OCI-LY3 (cell line): Measurements from ENCODE around the gene PDIK1L.

Experiments used
- EZH2phosphoT487 ChIP-seq: fragments of 200-600 bp; shearing (Covaris generic); IDR thresholded peaks from 2 replicates; pipeline ENCODE4 v1.6.1; 2018; ENCODE audit warnings: antibody characterized with exemption, mixed run types, low read depth
- TF ChIP-seq, protein P1 (sequence below): fragments of 200-600, 300-600 bp; sonication (generic); IDR thresholded peaks from 2 replicates; pipeline ENCODE4 v1.5.1; 2014; ENCODE audit warnings: antibody characterized with exemption, low read length, low read depth

DNA sequence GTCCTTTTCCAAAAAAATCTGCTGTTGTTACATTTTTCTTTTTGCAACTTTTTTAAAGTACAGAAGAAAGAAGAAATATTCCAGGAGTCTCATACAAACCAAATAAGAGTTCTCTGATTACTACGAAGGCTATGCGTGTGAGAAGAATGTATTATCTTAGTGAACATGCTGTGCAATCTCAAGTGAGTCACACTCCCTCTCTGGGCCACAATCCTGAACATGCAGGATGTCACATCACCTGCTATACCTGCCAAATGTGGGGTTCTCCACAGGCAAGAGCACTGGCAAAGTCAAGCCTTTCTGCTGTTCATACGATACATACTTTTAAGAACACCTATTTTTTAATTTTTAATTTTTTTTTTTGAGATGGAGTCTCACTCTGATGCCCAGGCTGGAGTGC lies 22.5 kb upstream of the PDIK1L start:
- no peak for TF ChIP-seq EZH2phosphoT487
- TF ChIP-seq, protein P1, sequence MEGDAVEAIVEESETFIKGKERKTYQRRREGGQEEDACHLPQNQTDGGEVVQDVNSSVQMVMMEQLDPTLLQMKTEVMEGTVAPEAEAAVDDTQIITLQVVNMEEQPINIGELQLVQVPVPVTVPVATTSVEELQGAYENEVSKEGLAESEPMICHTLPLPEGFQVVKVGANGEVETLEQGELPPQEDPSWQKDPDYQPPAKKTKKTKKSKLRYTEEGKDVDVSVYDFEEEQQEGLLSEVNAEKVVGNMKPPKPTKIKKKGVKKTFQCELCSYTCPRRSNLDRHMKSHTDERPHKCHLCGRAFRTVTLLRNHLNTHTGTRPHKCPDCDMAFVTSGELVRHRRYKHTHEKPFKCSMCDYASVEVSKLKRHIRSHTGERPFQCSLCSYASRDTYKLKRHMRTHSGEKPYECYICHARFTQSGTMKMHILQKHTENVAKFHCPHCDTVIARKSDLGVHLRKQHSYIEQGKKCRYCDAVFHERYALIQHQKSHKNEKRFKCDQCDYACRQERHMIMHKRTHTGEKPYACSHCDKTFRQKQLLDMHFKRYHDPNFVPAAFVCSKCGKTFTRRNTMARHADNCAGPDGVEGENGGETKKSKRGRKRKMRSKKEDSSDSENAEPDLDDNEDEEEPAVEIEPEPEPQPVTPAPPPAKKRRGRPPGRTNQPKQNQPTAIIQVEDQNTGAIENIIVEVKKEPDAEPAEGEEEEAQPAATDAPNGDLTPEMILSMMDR, result no peak
